Right lobe of liver (tissue), 6 donors: ENCODE results near the gene ZMIZ1. TPM values are rescaled to one million over a fixed set of nuclear protein-coding genes. Genes with fewer than 3 reads are reported as not detected.

ENCODE experiments used
- ATAC-seq, 4 donors: fragments of 200-7000 bp; cut with Tn5 transposase; one replicate each; pipeline ENCODE4 v1.9.1; 2020; ENCODE audit warnings: mild to moderate bottlenecking in 4 of 4, moderate library complexity in 4 of 4
- DNase-seq, 3 donors: peaks; one replicate each; pipeline ENCODE4 v3.0.0-alpha.2; 2020
- H3K27ac ChIP-seq, 3 donors: fragments of 200-600 bp; one replicate each; pipeline ENCODE4 v1.8.0; 2022
- H3K27me3 ChIP-seq, 2 donors: fragments of 200-600 bp; one replicate each; pipeline ENCODE4 v1.8.0; 2022
- H3K36me3 ChIP-seq, 4 donors: fragments of 200-600 bp; sonication (generic) in 1 of 4; one replicate each; pipeline versions ENCODE4 v1.5.1 to v1.8.0; 2017 to 2022; ENCODE audit warnings: control low read depth in 1 of 4
- H3K4me1 ChIP-seq, 4 donors: fragments of 200-600 bp; sonication (generic) in 1 of 4; one replicate each; pipeline versions ENCODE4 v1.5.1 to v1.8.0; 2017 to 2022; ENCODE audit warnings: control low read depth in 1 of 4
- H3K4me3 ChIP-seq, 3 donors: fragments of 200-600 bp; one replicate each; pipeline ENCODE4 v1.8.0; 2022
- H3K9me3 ChIP-seq, 4 donors: fragments of 200-600 bp; sonication (generic) in 1 of 4; one replicate each; pipeline versions ENCODE4 v1.5.1 to v1.8.0; 2017 to 2022; ENCODE audit warnings: control low read depth in 1 of 4
- POLR2A ChIP-seq: fragments of 450-650 bp; IDR thresholded peaks from one replicate; pipeline ENCODE4 v1.6.1; 2017; ENCODE audit warnings: antibody characterized with exemption, mild to moderate bottlenecking
- WGBS: methylation state at CpG from one replicate; pipeline ENCODE4 v1.1.6; 2018; ENCODE audit warnings: low coverage, low lambda C conversion rate; ENCODE audit not compliant: insufficient coverage; ENCODE audit errors: missing lambda C conversion rate; 5-methylcytosine and 5-hydroxymethylcytosine counted together
- intact Hi-C, 2 donors: fragments of 100-400 bp; cut with DNase I; formaldehyde crosslinking; loops; one replicate each; pipeline versions ENCODE4 v1.11.2 to v1.14.1; 2022
- total RNA-seq, 6 experiments: library from RNA; depleted of rRNA in 2 of 6; stranded (reverse); fragments of >200 nt in 2 of 6; fragmentation: NEBNext Ultra II Directional in 3 of 6; extraction: Animal tissue kit (Norgen Biotek cat#: 25700) in 3 of 6; gene quantifications; one replicate each; pipeline versions ENCODE4 v1.1.0 to v1.2.4, GENCODE V29; 2016 to 2023
- TF ChIP-seq, protein P1 (sequence below), 4 donors: fragments of 200-600 bp in 3 of 4; fragments of 450-650 bp in 1 of 4; IDR thresholded peaks; one replicate each; pipeline versions ENCODE4 v1.5.1 to v1.8.0; 2016 to 2022; ENCODE audit warnings: antibody characterized with exemption in 4 of 4, mild to moderate bottlenecking in 2 of 4
- donor health status: DM: no; HTN: yes; CAD: no.
- donor health status: DM: no; HTN: no; CAD: no.
- donor health status: DM: no; HTN: no; CAD: no.
- donor health status: DM: no; HTN: yes; CAD: no.
- donor health status: DM: no; HTN: yes; CAD: no.

The ZMIZ1 gene
- total RNA-seq, 6 experiments from 2014 or later = 9.9 to 22.8 (median 12.3) TPM

DNA sequence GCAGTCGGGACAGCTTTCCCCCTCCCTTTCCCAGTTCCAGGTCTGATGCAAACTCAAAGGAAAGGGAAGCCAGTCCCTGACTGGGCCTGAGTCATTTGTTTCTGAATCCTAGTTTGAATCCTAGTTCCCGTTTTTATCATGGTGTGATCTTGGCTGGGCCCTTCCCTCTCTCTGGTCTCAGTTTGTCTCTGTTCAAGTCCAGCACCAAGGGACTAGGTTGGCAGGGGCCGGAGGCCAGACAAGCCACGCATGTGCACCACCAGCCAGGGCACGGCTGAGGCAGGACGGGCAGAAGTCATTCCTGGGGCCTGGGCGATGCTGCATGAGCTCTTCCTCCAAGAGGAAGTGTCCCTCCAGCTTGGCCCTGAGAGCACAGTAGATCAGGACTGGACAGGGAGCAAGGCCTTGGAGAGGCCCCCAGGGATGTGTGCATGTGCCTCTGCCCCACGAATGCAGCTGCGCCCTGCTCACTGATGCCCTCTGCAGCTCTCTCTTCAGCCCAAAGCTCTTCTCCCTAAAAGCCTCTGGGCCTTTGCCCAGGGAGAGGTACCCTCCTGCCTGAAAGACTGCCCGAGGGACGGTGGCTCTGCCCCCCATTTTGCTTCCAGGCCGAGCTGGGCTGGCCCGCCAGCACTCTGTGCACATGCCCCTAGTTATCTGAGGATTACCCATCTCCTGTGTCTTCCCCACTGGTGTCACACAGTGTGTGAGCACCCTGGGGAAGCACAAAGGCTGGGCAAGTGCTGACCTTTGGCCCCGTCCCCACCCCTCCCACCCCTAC, 86.7 kb downstream of the ZMIZ1 start:
- no peak overlapping the region for H3K4me3 ChIP-seq
- no peak for TF ChIP-seq POLR2A
- TF ChIP-seq, protein P1, sequence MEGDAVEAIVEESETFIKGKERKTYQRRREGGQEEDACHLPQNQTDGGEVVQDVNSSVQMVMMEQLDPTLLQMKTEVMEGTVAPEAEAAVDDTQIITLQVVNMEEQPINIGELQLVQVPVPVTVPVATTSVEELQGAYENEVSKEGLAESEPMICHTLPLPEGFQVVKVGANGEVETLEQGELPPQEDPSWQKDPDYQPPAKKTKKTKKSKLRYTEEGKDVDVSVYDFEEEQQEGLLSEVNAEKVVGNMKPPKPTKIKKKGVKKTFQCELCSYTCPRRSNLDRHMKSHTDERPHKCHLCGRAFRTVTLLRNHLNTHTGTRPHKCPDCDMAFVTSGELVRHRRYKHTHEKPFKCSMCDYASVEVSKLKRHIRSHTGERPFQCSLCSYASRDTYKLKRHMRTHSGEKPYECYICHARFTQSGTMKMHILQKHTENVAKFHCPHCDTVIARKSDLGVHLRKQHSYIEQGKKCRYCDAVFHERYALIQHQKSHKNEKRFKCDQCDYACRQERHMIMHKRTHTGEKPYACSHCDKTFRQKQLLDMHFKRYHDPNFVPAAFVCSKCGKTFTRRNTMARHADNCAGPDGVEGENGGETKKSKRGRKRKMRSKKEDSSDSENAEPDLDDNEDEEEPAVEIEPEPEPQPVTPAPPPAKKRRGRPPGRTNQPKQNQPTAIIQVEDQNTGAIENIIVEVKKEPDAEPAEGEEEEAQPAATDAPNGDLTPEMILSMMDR (IDR thresholded peaks at IDR 0.05) = peak in 2 of 4 donors; percentile 6 to 12
- DNase-seq (no peak), ATAC-seq (peak in 1 of 4 donors; percentile 4)
- H3K36me3 ChIP-seq = no peaks in the 10 kb centered on the region
- WGBS = 62% methylated on average over 7 of the region's 14 CpGs
- intact Hi-C loops = no loop called here
- H3K9me3 ChIP-seq = no peaks in the 10 kb centered on the region
- H3K27me3 ChIP-seq = no peaks in the 10 kb centered on the region
- H3K27ac ChIP-seq = peak overlapping the region in 1 of 3 donors; percentile 38
- H3K4me1 ChIP-seq = peaks cover 0 to 61% (median 32%) of the 10 kb centered on the region in 4 donors

DNA sequence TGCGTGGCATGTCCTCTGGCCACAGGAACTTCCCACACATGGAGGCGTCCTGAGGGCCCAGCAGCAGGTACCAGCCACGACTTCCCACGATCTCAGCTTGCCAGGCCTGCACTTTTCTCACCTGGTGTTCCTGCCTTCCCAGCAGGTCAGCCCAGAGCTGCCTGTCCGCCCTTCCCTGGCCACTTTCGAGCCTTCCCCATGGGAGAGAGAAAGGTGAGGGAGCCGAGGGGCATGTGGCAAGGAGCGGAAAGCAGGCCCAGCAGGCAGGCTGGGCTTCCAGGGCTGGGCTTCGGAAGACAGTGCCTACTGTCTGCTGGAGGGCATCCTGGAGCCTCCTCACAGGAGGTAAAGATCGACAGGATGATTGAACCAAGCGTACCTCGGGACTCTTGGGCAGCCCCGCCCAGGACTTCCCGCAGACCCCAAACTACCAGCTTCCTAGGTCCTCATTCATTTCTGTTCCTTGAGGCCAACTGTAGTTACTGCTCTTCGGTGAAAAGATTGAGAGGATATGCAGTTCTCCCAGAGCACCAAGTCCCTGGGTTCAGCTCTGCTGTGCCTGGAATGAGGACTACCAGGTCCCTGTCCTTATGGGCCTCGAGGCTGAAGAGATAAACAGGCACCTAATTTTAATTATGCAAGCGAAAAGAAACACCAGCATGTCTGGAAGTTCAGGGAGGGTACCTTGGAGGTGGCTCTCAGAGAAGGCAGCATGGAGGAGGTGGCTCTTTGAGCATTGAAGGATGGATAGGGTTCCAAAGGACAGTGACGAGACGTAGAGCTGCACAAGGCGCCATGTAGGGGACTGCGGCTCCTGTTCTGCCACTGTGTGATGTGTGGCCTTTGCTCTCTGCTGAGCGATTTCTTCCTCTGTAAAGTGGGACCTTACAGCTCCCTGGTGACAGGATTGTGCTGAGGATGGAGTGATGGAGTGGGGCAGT, 87.8 kb downstream of the ZMIZ1 start:
- peaks cover 0 to 56% (median 30%) of the 10 kb centered on the region in 4 donors for H3K4me1 ChIP-seq

DNA sequence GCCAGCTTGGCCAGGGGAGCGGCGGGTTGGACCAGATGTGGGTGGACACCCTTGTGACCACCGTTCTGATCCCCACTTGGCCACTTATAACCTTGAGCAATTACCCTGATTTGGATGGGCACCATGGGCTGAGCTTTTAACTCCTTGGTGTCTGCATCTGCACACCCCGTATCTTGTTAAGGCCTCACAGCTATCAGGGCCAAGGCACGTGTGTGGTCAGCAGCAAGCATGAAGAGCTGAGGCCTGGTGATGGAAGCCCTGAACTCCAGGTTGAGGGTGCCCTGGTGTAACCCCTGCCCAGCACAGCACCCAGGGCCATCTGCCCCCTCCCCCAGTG, 89.2 kb downstream of the ZMIZ1 start:
- H3K36me3 ChIP-seq = no peaks in the 10 kb centered on the region
- no CpG with 5 or more reads among the region's 5 CpGs for WGBS
- peaks cover 0 to 63% (median 30%) of the 10 kb centered on the region in 4 donors for H3K4me1 ChIP-seq
- peak overlapping the region in 2 of 3 donors; percentile 29 to 31 for H3K27ac ChIP-seq
- H3K9me3 ChIP-seq = no peaks in the 10 kb centered on the region
- DNase-seq (no peak), ATAC-seq (no peak)
- TF ChIP-seq, protein P1 (IDR thresholded peaks at IDR 0.05) = no peak
- TF ChIP-seq POLR2A = no peak
- H3K27me3 ChIP-seq = no peaks in the 10 kb centered on the region
- intact Hi-C loops = no loop called here
- no peak overlapping the region for H3K4me3 ChIP-seq

More for the DNA sequence above, 87.8 kb downstream of the ZMIZ1 start:
- H3K36me3 ChIP-seq = no peaks in the 10 kb centered on the region
- TF ChIP-seq, protein P1 (IDR thresholded peaks at IDR 0.05) = no peak
- TF ChIP-seq POLR2A = no peak
- H3K27me3 ChIP-seq = no peaks in the 10 kb centered on the region
- intact Hi-C loops = no loop called here
- DNase-seq = no peak
- no peak for ATAC-seq
- no peaks in the 10 kb centered on the region for H3K9me3 ChIP-seq
- H3K27ac ChIP-seq = peak overlapping the region in 1 of 3 donors; percentile 20
- WGBS = 91% methylated on average over 13 of the region's 22 CpGs
- no peak overlapping the region for H3K4me3 ChIP-seq

DNA sequence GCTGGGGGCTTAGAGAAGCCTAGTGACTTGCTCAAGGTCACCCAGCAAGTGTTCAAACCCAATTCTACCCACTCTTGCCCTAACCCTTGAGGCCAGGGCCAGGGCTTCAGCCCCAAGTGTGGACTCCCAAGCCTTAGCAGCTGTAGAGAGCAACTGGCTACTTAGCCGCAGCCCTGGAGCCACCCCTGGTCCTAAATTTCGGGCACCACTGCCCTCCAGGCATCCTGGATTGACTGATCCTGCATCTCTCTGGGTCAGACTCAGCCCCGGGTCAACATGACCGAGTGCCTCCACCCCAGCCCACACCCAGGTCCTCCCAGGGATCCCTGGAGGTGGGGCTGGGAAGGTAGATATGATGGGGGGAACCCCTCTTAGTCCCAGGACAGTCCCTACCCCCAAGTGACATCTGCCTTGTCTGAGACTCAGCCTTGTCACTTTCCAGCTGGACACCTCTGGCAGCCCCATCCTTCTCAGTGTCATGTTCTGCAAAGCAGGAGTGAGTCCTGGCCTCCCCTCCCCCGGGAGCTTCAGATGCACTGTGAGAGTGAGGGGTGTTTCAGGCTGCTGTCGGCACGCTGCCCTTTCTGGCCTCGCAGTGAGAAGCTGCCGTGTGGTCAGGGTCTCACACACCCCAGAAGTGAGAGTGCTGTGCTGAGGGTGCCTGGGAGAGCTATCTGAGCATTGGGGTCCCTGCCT, 89.8 kb downstream of the ZMIZ1 start:
- Histone ChIP-seq H3K4me1 (peaks cover 0 to 58% (median 30%) of the 10 kb centered on the region in 4 donors), H3K27me3 (no peaks in the 10 kb centered on the region), H3K9me3 (no peaks in the 10 kb centered on the region), H3K4me3 (no peak overlapping the region), H3K27ac (peak overlapping the region in 2 of 3 donors; percentile 18 to 29), H3K36me3 (no peaks in the 10 kb centered on the region)
- 100% methylated on average over 1 of the region's 9 CpGs for WGBS
- DNase-seq (no peak), ATAC-seq (no peak)
- intact Hi-C loops = no loop called here
- no peak for TF ChIP-seq POLR2A
- TF ChIP-seq, protein P1 (IDR thresholded peaks at IDR 0.05) = no peak
